HG03342 (cell line): Measurements from ENCODE around the gene FXN.
"Not testable (repeated sequence)": the region's sequence is repeated elsewhere in the genome, so short reads cannot be mapped to it uniquely, and the experiment has no call there.

Source experiments
- ATAC-seq: cut with Tn5 transposase; IDR thresholded peaks from one replicate; pipeline ENCODE4 v1.9.1; 2021; ENCODE audit warnings: mild to moderate bottlenecking, moderate library complexity; ENCODE audit not compliant: unreplicated experiment

FXN gene

DNA sequence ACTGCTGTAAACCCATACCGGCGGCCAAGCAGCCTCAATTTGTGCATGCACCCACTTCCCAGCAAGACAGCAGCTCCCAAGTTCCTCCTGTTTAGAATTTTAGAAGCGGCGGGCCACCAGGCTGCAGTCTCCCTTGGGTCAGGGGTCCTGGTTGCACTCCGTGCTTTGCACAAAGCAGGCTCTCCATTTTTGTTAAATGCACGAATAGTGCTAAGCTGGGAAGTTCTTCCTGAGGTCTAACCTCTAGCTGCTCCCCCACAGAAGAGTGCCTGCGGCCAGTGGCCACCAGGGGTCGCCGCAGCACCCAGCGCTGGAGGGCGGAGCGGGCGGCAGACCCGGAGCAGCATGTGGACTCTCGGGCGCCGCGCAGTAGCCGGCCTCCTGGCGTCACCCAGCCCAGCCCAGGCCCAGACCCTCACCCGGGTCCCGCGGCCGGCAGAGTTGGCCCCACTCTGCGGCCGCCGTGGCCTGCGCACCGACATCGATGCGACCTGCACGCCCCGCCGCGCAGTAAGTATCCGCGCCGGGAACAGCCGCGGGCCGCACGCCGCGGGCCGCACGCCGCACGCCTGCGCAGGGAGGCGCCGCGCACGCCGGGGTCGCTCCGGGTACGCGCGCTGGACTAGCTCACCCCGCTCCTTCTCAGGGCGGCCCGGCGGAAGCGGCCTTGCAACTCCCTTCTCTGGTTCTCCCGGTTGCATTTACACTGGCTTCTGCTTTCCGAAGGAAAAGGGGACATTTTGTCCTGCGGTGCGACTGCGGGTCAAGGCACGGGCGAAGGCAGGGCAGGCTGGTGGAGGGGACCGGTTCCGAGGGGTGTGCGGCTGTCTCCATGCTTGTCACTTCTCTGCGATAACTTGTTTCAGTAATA, at the start of gene FXN:
FXN (plus strand) TSS at position 315 of the 871 bp plus-strand sequence; CDS start at position 346, 31 bp downstream.
- peak; percentile 93 for ATAC-seq

DNA sequence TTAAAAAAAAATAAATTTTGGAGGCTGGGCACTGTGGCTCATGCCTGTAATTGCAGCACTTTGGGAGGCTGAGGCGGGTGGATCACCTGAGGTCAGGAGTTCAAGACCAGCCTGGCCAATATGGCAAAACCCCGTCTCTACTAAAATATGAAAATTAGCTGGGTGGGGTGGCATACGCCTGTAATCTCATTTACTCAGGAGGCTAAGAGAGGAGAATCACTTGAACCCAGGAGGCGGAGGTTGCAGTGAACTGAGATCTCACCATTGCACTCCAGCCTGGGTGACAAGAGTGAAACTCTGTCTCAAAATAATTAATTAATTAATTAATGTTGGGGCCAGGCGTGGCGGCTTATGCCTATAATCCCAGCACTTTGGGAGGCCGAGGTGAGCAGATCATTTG, 48.6 kb upstream of the FXN start:
- ATAC-seq, result not testable (repeated sequence)

GRCh38 chr9:68991457-68991856, 44.1 kb upstream of the FXN start:
- ATAC-seq, result no peak

- ATAC-seq, result no peak
Observed at GRCh38 chr9:68995776-68996175, 39.8 kb upstream of the FXN start.

GRCh38 chr9:68996462-68996861, 39.1 kb upstream of the FXN start:
- ATAC-seq, result no peak

- no peak for ATAC-seq
Observed at GRCh38 chr9:68997666-68998065, 37.9 kb upstream of the FXN start.

GRCh38 chr9:68998385-68998784, 37.2 kb upstream of the FXN start:
- ATAC-seq, result no peak

- no peak for ATAC-seq
Observed at GRCh38 chr9:68998812-68999211, 36.7 kb upstream of the FXN start.

- peak; percentile 77 for ATAC-seq
Observed at GRCh38 chr9:68999393-69000105, 36.0 kb upstream of the FXN start.

GRCh38 chr9:69001921-69002320, 33.6 kb upstream of the FXN start:
- no peak for ATAC-seq

DNA sequence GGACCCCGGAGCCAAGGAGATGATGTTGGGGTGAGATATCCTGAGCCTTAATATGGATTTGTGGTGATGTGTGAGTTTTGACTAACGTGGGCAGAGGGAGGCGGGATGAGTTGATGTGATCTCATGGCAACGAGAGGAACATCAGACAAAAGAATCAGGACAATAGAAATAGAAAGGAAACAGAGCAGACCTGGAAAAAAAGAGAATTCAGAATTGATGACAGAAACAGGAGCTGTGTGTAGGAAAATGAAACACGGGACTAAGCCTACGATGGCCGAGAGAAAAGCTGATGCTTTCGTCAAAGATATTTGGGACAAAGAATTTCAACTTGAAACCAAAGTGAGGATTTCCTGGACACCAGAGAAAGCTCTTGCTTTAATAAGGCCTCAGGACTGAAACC, 32.5 kb upstream of the FXN start:
- no peak for ATAC-seq

- no peak for ATAC-seq
Observed at GRCh38 chr9:69004836-69005235, 30.7 kb upstream of the FXN start.

- no peak for ATAC-seq
Observed at GRCh38 chr9:69009708-69010107, 25.8 kb upstream of the FXN start.

DNA sequence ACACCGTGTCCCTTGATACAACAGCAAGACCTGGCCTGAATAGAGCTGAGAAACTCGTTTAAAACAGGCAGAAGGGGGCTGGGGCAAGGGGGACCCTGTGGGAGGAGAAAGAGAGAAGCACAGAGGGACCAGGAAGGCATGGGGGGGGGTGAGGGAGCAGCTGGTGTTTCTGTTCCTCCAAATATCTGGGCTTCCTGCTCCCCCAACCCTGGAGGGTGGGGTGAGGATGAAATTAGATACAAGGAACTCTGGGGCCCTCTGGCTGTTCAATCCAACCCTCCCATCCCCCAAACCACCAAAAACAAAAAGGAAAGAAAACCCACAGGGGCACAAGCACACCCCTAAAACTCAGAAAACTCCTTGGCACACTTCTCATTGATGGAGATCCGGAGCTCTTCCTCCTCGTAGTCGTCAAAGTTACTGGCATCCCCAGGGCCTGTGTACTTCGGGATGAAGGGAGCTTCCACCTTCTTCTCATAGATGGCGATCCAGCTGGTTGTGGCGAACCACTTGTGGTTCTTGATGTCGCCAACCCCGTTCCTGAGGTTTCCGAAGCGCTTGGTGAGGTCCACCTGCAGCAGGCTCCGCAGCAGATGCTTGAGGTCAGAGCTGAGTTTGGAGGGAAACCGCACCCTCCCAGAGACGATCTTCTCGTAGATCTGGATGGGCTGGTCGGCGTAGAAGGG, 22.7 kb upstream of the FXN start:
- ATAC-seq, result peak; percentile 47

DNA sequence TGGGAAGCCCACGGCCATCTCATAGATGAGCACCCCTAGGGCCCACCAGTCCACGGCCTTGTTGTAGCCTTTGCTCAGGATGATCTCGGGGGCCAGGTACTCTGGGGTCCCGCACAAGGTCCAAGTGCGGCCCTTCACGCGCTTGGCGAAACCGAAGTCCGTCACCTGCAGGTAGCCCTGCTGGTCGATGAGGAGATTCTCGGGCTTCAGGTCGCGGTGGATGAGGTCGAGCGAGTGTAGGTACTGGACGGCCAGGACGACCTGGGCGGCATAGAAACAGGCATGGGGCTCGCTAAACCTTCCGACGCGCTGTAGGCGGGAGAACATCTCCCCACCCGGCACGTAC, 22.2 kb upstream of the FXN start:
- ATAC-seq, result no peak

GRCh38 chr9:69014013-69014412, 21.5 kb upstream of the FXN start, which contains the start of gene PRKACG:
Gene PRKACG (minus strand): TSS chr9:69014113. CDS start chr9:69014092, 21 bp downstream.
- ATAC-seq, result no peak

GRCh38 chr9:69016191-69017096, 19.1 kb upstream of the FXN start:
- ATAC-seq, result no peak

- no peak for ATAC-seq
Observed at GRCh38 chr9:69018737-69019136, 16.8 kb upstream of the FXN start.

- ATAC-seq, result no peak
Observed at GRCh38 chr9:69019808-69020207, 15.7 kb upstream of the FXN start.

DNA sequence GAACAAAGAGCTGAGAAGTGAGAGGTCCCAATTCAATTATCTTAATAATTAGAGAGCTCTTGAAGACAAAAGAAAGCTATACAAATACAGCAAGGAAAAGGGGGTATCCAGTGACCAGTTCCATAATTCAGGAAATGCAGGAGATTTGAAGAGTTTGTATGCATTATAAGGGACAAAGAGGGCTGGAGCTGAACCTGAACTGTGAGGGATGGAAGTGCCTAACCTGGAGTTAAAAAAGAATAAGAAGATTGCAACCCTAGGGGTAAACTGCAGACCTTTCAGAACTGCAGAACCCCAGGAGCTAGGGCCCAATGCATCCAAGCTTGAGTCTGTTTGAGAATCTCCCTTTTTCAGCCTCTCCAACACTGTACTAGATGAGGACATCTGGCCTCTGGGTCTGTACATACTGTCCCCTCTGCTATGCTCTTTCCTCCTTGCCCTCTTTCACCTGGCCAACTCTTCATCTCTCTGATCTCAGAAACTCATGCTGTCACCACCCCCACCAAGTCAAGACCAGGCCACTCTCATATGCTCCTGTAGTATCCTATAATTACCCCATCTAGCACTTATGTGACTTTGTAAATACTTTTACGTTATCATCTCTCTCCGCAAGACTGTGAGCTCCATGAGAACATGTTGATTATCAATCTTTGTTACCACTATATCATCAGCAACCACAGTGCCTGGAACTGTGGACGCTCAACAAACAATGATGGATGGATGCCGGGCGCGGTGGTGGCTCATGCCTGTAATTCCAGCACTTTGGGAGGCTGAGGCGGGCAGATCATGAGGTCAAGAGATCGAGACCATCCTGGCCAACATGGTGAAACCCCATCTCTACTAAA, 15.0 kb upstream of the FXN start:
- no peak for ATAC-seq
